ENCODE measurements around the gene ALB.

ALB gene

GRCh38 chr4:73417342-73417741 is 13.3 kb downstream of the ALB start:
- POLR2A ChIA-PET: no interaction called here
- CTCF ChIA-PET: no interaction called here
- TF ChIP-seq, protein P1, sequence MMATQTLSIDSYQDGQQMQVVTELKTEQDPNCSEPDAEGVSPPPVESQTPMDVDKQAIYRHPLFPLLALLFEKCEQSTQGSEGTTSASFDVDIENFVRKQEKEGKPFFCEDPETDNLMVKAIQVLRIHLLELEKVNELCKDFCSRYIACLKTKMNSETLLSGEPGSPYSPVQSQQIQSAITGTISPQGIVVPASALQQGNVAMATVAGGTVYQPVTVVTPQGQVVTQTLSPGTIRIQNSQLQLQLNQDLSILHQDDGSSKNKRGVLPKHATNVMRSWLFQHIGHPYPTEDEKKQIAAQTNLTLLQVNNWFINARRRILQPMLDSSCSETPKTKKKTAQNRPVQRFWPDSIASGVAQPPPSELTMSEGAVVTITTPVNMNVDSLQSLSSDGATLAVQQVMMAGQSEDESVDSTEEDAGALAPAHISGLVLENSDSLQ (IDR thresholded peaks at IDR 0.05): no peak
- TF ChIP-seq LEF1 (IDR thresholded peaks at IDR 0.05; ENCODE audit: borderline replicate concordance) (no peak), ARNT (IDR thresholded peaks at IDR 0.05) (no peak), ZNF384 (IDR thresholded peaks at IDR 0.05) (no peak), CTBP1 (IDR thresholded peaks at IDR 0.05; ENCODE audit: borderline replicate concordance) (no peak), TARDBP (IDR thresholded peaks at IDR 0.05) (no peak)
- DNase-seq (ENCODE audit: extremely low spot score): no peak

DNA sequence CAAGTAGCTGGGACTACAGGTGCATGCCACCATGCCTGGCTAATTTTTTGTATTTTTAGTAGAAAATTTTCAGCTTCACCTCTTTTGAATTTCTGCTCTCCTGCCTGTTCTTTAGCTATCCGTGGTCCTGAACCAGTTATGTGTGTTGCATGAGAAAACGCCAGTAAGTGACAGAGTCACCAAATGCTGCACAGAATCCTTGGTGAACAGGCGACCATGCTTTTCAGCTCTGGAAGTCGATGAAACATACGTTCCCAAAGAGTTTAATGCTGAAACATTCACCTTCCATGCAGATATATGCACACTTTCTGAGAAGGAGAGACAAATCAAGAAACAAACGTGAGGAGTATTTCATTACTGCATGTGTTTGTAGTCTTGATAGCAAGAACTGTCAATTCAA is 13.9 kb downstream of the ALB start:
- DNase-seq (ENCODE audit: extremely low spot score): no peak
- ChIA-PET POLR2A (no interaction called here), CTCF (no interaction called here)
- TF ChIP-seq FOXK2 (IDR thresholded peaks at IDR 0.05) (no peak), CTBP1 (IDR thresholded peaks at IDR 0.05; ENCODE audit: borderline replicate concordance) (no peak), L3MBTL2 (conservative IDR thresholded peaks at IDR 0.05) (no peak), SUZ12 (IDR thresholded peaks at IDR 0.05) (no peak), SP1 (IDR thresholded peaks at IDR 0.05) (no peak), FOXM1 (IDR thresholded peaks at IDR 0.05; ENCODE audit: borderline replicate concordance) (no peak), FOXA1 (IDR thresholded peaks at IDR 0.05) (no peak), ARNT (IDR thresholded peaks at IDR 0.05) (no peak), NFRKB (IDR thresholded peaks at IDR 0.05) (no peak), BHLHE40 (IDR thresholded peaks at IDR 0.05; ENCODE audit: borderline replicate concordance) (no peak), TARDBP (IDR thresholded peaks at IDR 0.05) (no peak), ELF4 (IDR thresholded peaks at IDR 0.05) (no peak), LEF1 (IDR thresholded peaks at IDR 0.05; ENCODE audit: borderline replicate concordance) (no peak), HDGF (IDR thresholded peaks at IDR 0.05; ENCODE audit: borderline replicate concordance) (no peak), ZNF384 (IDR thresholded peaks at IDR 0.05) (no peak)
- TF ChIP-seq, protein P1 (IDR thresholded peaks at IDR 0.05): no peak

- POLR2A ChIA-PET: no interaction called here
- DNase-seq (ENCODE audit: extremely low spot score): no peak
- CTCF ChIA-PET: no interaction called here
- TF ChIP-seq TARDBP (IDR thresholded peaks at IDR 0.05) (no peak), ZNF384 (IDR thresholded peaks at IDR 0.05) (no peak), SUZ12 (IDR thresholded peaks at IDR 0.05) (no peak)
- TF ChIP-seq, protein P1 (IDR thresholded peaks at IDR 0.05): no peak
Measured at GRCh38 chr4:73418677-73419076, 14.6 kb downstream of the ALB start.

DNA sequence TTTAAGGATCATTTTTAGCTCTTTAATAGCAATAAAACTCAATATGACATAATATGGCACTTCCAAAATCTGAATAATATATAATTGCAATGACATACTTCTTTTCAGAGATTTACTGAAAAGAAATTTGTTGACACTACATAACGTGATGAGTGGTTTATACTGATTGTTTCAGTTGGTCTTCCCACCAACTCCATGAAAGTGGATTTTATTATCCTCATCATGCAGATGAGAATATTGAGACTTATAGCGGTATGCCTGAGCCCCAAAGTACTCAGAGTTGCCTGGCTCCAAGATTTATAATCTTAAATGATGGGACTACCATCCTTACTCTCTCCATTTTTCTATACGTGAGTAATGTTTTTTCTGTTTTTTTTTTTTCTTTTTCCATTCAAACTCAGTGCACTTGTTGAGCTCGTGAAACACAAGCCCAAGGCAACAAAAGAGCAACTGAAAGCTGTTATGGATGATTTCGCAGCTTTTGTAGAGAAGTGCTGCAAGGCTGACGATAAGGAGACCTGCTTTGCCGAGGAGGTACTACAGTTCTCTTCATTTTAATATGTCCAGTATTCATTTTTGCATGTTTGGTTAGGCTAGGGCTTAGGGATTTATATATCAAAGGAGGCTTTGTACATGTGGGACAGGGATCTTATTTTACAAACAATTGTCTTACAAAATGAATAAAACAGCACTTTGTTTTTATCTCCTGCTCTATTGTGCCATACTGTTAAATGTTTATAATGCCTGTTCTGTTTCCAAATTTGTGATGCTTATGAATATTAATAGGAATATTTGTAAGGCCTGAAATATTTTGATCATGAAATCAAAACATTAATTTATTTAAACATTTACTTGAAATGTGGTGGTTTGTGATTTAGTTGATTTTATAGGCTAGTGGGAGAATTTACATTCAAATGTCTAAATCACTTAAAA is 15.3 kb downstream of the ALB start:
- ChIA-PET POLR2A (no interaction called here), CTCF (no interaction called here)
- DNase-seq (ENCODE audit: extremely low spot score): no peak
- TF ChIP-seq HDGF (IDR thresholded peaks at IDR 0.05; ENCODE audit: borderline replicate concordance) (no peak), TARDBP (IDR thresholded peaks at IDR 0.05) (no peak), L3MBTL2 (conservative IDR thresholded peaks at IDR 0.05) (no peak), SP1 (IDR thresholded peaks at IDR 0.05) (no peak)
- TF ChIP-seq, protein P1 (IDR thresholded peaks at IDR 0.05): no peak

GRCh38 chr4:73420615-73421014 is 16.5 kb downstream of the ALB start:
- CTCF ChIA-PET: no interaction called here
- no peak for TF ChIP-seq ELF4 (IDR thresholded peaks at IDR 0.05)
- TF ChIP-seq HDGF (IDR thresholded peaks at IDR 0.05; ENCODE audit: borderline replicate concordance): no peak
- TF ChIP-seq BHLHE40 (IDR thresholded peaks at IDR 0.05; ENCODE audit: borderline replicate concordance): no peak
- TF ChIP-seq FOXM1 (IDR thresholded peaks at IDR 0.05; ENCODE audit: borderline replicate concordance): no peak
- no peak for TF ChIP-seq TARDBP (IDR thresholded peaks at IDR 0.05)
- TF ChIP-seq, protein P1 (IDR thresholded peaks at IDR 0.05): no peak
- no peak for TF ChIP-seq CTBP1 (IDR thresholded peaks at IDR 0.05; ENCODE audit: borderline replicate concordance)
- TF ChIP-seq ARNT (IDR thresholded peaks at IDR 0.05): no peak
- TF ChIP-seq ZNF384 (IDR thresholded peaks at IDR 0.05): no peak
- TF ChIP-seq FOXA1 (IDR thresholded peaks at IDR 0.05): no peak
- no peak for TF ChIP-seq SP1 (IDR thresholded peaks at IDR 0.05)
- TF ChIP-seq L3MBTL2 (conservative IDR thresholded peaks at IDR 0.05): no peak
- no peak for TF ChIP-seq LEF1 (IDR thresholded peaks at IDR 0.05; ENCODE audit: borderline replicate concordance)
- no peak for TF ChIP-seq FOXK2 (IDR thresholded peaks at IDR 0.05)
- TF ChIP-seq SUZ12 (IDR thresholded peaks at IDR 0.05): no peak
- no peak for TF ChIP-seq NFRKB (IDR thresholded peaks at IDR 0.05)
- POLR2A ChIA-PET: no interaction called here
- no peak for DNase-seq (ENCODE audit: extremely low spot score)
